Measurements from ENCODE around the gene FAN1.
A peak's percentile ranks its signal among the peaks of the same experiment; 100 is the strongest.
"Not testable (repeated sequence)": the region's sequence is repeated elsewhere in the genome, so short reads cannot be mapped to it uniquely, and the experiment has no call there.

Gene FAN1

GRCh38 chr15:30903497-30904187, at the start of gene FAN1:
TSS of gene FAN1 (plus strand) at chr15:30903915. CDS start at chr15:30904664, 749 bp downstream.
- H3K4me3 Mint-ChIP-seq, result peak within 1 kb of the TSS; percentile 96
- peaks cover 43% of the 10 kb centered on the region for H3K4me1 Mint-ChIP-seq
- peak within 1 kb of the TSS; percentile 85 for H3K27ac Mint-ChIP-seq
- peaks cover 2% of the 10 kb centered on the region for H3K27me3 Mint-ChIP-seq
- H3K36me3 Mint-ChIP-seq, result peaks cover 19% of the 10 kb centered on the region
- H3K9me3 Mint-ChIP-seq, result no peaks in the 10 kb centered on the region

- no peaks in the 10 kb centered on the region for H3K9me3 Mint-ChIP-seq
- peaks cover 9% of the 10 kb centered on the region for H3K4me1 Mint-ChIP-seq
- H3K27ac Mint-ChIP-seq, result no peak overlapping the region
- no peaks in the 10 kb centered on the region for H3K27me3 Mint-ChIP-seq
- no peak overlapping the region for H3K4me3 Mint-ChIP-seq
- peaks cover 2% of the 10 kb centered on the region for H3K36me3 Mint-ChIP-seq
These were observed 44.4 kb upstream of the FAN1 start for GRCh38 chr15:30859091-30859874.

DNA sequence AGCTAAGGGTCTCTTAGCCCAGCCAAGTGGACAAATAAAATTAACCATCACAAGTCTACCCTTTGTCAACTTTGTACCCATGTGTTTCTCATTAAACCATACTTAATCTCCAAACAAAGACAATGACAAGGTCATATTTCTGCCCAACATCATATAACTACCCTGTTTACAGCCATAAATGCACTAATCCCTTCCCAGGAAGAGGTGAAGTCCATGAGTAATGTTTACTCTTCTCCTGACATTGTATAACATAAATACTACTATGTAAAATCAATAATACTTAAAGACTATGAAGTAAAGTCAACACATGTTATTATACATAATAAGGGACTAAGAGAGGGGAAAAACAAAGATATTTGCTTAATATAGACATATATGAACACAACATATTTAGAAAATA, 38.5 kb upstream of the FAN1 start:
- H3K4me3 Mint-ChIP-seq, result no peak overlapping the region
- no peak overlapping the region for H3K27ac Mint-ChIP-seq
- H3K9me3 Mint-ChIP-seq, result no peaks in the 10 kb centered on the region
- no peaks in the 10 kb centered on the region for H3K4me1 Mint-ChIP-seq
- no peaks in the 10 kb centered on the region for H3K27me3 Mint-ChIP-seq
- no peaks in the 10 kb centered on the region for H3K36me3 Mint-ChIP-seq

DNA sequence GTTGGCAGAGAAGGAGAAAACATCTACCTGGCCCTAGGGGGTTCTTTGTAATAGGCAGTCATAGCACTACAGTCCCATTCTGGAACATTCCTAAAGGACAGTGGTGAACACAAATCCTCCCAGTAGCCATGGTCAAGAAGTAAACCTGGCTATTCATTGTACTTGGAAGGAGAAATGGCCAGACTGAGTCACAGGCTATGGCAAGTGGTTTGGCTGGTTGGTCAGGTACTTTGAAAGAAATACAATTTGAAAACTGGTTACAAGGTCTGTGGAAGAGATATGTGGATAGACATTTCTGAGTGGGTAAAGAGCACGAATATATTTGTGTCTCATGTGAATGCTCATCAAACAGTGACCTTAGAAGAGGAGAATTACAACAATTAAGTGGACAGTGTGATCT, 33.0 kb upstream of the FAN1 start:
- Mint-ChIP-seq H3K4me1 (peaks cover 9% of the 10 kb centered on the region), H3K36me3 (no peaks in the 10 kb centered on the region), H3K27ac (no peak overlapping the region), H3K9me3 (no peaks in the 10 kb centered on the region), H3K4me3 (no peak overlapping the region), H3K27me3 (no peaks in the 10 kb centered on the region)

DNA sequence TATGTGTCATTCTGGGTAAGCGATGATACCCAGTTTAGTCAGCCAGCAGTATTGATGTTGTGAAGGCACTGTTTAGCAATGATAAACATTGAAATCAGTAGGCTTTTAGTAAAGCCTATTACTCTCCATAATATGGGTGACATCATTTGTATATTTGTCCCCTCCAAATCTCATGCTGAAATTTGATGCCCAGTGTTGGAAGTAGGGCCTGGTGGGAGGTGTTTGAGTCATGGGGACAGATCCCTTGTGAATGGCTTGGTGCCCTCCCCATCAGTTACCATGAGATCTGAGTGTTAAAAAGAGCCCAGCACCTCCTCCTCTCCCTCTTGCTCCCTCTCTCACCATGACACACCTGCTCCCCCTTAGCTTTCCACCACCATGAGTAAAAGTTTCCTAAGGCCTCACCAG, 31.4 kb upstream of the FAN1 start:
- H3K27me3 Mint-ChIP-seq, result no peaks in the 10 kb centered on the region
- no peaks in the 10 kb centered on the region for H3K9me3 Mint-ChIP-seq
- peak overlapping the region; percentile 92 for H3K27ac Mint-ChIP-seq

DNA sequence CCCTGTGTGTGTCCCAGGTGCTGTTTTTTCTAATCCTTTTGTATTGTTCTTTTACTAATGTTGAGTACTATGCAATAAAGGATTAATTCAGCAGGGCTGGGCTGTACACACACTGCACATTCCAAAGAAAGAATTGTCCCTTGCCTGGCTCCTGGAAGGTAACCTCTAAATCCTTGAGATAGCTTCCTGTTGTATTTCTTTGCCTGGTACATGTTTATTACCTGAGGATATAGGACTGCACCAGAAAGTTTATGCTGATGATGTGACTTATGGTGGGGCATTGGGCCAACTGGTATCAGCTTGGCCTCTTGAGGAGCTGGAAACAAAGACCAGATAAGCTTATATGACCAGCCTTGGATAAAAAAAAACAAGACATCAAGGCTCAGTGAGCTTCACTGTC, 26.6 kb upstream of the FAN1 start:
- peaks cover 1% of the 10 kb centered on the region for H3K27me3 Mint-ChIP-seq
- H3K4me1 Mint-ChIP-seq, result peaks cover 22% of the 10 kb centered on the region
- H3K9me3 Mint-ChIP-seq, result peaks cover 5% of the 10 kb centered on the region
- peaks cover 5% of the 10 kb centered on the region for H3K36me3 Mint-ChIP-seq
- H3K4me3 Mint-ChIP-seq, result no peak overlapping the region
- H3K27ac Mint-ChIP-seq, result no peak overlapping the region

More for the DNA sequence above, 31.4 kb upstream of the FAN1 start:
- no peaks in the 10 kb centered on the region for H3K36me3 Mint-ChIP-seq
- H3K4me1 Mint-ChIP-seq, result peaks cover 9% of the 10 kb centered on the region
- H3K4me3 Mint-ChIP-seq, result no peak overlapping the region

DNA sequence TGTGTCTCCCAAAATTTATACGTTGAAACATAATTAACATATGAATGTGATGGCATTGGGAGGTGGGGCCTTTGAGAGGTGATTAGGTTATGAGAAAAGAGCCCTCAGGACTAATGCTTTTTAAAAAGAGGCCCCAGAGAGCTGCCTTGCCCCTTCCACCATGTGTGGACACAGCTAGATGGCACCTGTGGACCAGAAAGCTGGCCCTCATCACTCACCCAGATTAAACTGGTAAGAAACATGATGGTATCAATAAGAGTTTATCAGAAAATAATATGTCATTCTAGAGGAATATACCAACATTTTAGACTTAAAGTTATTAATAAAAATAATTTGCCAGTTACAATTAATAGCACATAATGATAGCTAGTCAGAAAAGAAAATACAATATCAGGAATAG, 25.2 kb upstream of the FAN1 start:
- H3K4me1 Mint-ChIP-seq, result peaks cover 22% of the 10 kb centered on the region

GRCh38 chr15:30882849-30883433, 20.8 kb upstream of the FAN1 start:
- Mint-ChIP-seq H3K27me3 (peaks cover 1% of the 10 kb centered on the region), H3K4me1 (peaks cover 22% of the 10 kb centered on the region), H3K4me3 (no peak overlapping the region), H3K36me3 (peaks cover 3% of the 10 kb centered on the region), H3K9me3 (peaks cover 5% of the 10 kb centered on the region), H3K27ac (peak overlapping the region; percentile 38)

More for the DNA sequence above, 25.2 kb upstream of the FAN1 start:
- Mint-ChIP-seq H3K36me3 (peaks cover 5% of the 10 kb centered on the region), H3K27me3 (peaks cover 1% of the 10 kb centered on the region), H3K9me3 (peaks cover 5% of the 10 kb centered on the region), H3K27ac (no peak overlapping the region), H3K4me3 (no peak overlapping the region)

DNA sequence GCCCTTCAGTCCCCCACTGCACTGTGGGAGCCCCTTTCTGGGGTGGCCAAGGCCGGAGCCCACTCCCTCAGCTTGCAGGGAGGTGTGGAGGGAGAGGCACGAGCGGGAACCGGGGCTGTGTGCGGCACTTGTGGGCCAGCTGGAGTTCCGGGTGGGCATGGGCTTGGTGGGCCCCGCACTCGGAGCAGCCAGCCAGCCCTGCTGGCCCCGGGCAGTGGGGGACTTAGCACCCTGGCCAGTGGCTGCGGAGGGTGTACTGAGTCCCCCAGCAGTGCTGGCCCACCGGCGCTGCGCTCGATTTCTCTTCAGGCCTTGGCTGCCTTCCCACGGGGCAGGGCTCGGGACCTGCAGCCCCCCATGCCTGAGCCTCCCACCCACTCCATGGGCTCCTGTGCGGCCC, 20.0 kb upstream of the FAN1 start:
- not testable (repeated sequence) for H3K9me3 Mint-ChIP-seq, H3K36me3 Mint-ChIP-seq, H3K27me3 Mint-ChIP-seq, H3K4me3 Mint-ChIP-seq, H3K27ac Mint-ChIP-seq
- peaks cover 22% of the 10 kb centered on the region for H3K4me1 Mint-ChIP-seq

DNA sequence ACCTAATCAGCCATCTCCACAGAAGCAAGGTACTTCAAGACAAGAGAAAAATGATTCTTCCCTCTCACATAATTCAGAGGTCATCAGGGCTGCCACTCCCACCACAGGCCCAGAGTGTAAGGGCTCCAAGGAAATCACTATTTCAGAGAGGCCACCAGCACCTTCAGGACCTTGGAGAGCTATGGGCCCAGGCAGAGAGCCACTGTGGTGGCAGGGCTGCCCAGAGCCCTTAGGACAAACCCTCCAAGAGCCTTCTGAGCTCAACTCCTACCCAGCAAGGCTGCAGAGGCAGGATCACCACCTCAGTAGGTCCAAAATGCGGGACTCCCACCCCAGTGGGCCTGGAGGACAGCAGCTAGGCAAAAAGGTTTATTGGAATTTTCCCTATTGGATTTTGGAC, 17.9 kb upstream of the FAN1 start:
- H3K4me1 Mint-ChIP-seq, result peaks cover 13% of the 10 kb centered on the region
- H3K27me3 Mint-ChIP-seq, result no peaks in the 10 kb centered on the region
- H3K4me3 Mint-ChIP-seq, result no peak overlapping the region
- H3K9me3 Mint-ChIP-seq, result no peaks in the 10 kb centered on the region
- no peak overlapping the region for H3K27ac Mint-ChIP-seq
- H3K36me3 Mint-ChIP-seq, result no peaks in the 10 kb centered on the region

DNA sequence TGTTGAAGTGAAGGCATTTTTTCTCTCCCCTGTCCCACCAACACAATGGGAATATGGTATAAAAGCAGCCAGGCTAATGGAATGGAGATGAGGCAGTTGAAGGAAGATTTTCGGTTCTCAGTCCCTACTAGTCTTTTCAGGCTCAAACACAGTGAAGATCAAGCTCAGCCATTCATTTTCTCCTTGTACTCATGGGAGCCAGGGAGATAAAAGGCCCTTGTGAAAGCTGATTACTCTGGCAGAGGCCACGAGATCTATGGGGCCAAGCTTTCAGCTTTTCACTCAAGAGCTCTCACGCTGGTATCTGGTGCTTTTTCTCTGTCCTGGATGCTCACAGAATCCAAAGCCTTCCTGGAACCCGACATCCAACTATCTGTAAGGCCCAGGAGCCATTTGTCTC, 14.5 kb upstream of the FAN1 start:
- no peaks in the 10 kb centered on the region for H3K27me3 Mint-ChIP-seq
- no peak overlapping the region for H3K4me3 Mint-ChIP-seq
- no peak overlapping the region for H3K27ac Mint-ChIP-seq
- H3K36me3 Mint-ChIP-seq, result no peaks in the 10 kb centered on the region
- H3K9me3 Mint-ChIP-seq, result no peaks in the 10 kb centered on the region
- no peaks in the 10 kb centered on the region for H3K4me1 Mint-ChIP-seq

DNA sequence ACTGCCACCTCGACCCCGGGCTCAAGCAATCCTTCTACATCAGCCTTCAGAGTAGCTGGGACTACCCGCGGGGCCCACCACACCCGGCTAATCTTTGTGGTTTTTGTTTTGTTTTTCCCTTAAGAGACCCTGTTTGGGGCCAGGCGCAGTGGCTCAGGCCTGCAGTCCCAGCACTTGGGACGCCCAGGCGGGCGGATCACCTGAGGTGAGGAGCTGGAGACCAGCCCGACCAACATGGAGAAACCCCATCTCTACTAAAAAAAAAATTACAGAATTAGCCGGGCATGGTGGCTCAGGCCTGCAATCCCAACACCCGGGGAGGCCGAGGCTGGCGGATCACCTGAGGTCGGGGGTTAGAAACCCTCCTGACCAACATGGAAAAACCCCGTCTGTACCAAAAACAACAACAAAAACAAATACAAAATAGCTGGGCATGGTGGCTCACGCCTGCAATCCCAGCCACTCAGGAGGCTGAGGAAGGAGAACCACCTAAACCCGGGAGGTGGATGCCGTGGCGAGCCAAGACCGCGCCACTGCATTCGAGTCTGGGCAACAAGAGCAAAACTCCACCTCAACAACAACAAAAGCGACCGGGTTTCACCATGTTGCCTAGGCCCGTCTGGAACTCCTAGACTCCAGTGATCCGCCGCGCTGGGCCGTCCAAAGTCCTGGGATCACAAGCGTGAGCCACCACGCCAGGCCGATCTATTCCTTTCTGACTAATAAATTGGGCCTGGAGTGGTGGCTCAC, 8.1 kb upstream of the FAN1 start:
- Mint-ChIP-seq H3K4me3 (no peak overlapping the region), H3K27me3 (no peaks in the 10 kb centered on the region), H3K36me3 (no peaks in the 10 kb centered on the region), H3K9me3 (no peaks in the 10 kb centered on the region), H3K4me1 (no peaks in the 10 kb centered on the region), H3K27ac (no peak overlapping the region)

DNA sequence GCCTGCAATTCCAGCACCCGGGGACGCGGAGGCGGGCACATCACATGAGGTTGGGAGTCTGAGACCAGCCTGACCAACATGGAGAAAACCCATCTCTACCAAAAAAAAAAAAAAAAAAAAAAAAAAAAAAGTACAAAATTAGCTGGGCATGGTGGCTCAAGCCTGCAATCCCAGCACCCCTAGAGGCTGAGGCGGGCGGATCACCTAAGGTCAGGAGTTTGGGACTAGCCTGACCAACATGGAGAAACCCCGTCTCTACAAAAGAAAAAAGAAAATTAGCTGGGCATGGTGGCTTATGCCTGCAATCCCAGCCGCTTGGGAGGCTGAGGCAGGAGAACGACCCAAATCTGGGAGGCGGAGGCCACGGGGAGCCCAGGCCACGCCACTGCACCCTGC, 7.5 kb upstream of the FAN1 start:
- Mint-ChIP-seq H3K27me3 (peaks cover 2% of the 10 kb centered on the region), H3K4me1 (no peaks in the 10 kb centered on the region), H3K36me3 (peaks cover under 1% of the 10 kb centered on the region), H3K4me3 (no peak overlapping the region), H3K27ac (no peak overlapping the region), H3K9me3 (no peaks in the 10 kb centered on the region)

- peak overlapping the region; percentile 30 for H3K4me3 Mint-ChIP-seq
- H3K27me3 Mint-ChIP-seq, result peaks cover 2% of the 10 kb centered on the region
- no peak overlapping the region for H3K27ac Mint-ChIP-seq
- peaks cover 33% of the 10 kb centered on the region for H3K4me1 Mint-ChIP-seq
- H3K9me3 Mint-ChIP-seq, result no peaks in the 10 kb centered on the region
- H3K36me3 Mint-ChIP-seq, result peaks cover 14% of the 10 kb centered on the region
These were observed 1.8 kb upstream of the FAN1 start for GRCh38 chr15:30901889-30902288.

GRCh38 chr15:30904812-30905211, 1.1 kb downstream of the FAN1 start:
- Mint-ChIP-seq H3K4me3 (peak overlapping the region; percentile 96), H3K9me3 (no peaks in the 10 kb centered on the region), H3K4me1 (peaks cover 53% of the 10 kb centered on the region), H3K27ac (no peak overlapping the region), H3K36me3 (peaks cover 26% of the 10 kb centered on the region), H3K27me3 (peaks cover 2% of the 10 kb centered on the region)
